HepG2 (cell line): Measurements from ENCODE around the gene POU4F2. TPM values are rescaled to one million over a fixed set of nuclear protein-coding genes. Genes with fewer than 3 reads are reported as not detected.
A peak's percentile ranks its signal among the peaks of the same experiment; 100 is the strongest.

ENCODE experiments used
- CBFB ChIP-seq: sonication (generic); formaldehyde crosslinking; IDR thresholded peaks from 2 replicates; pipeline ENCODE4 v1.4.0; 2020; ENCODE audit warnings: missing genetic modification reagents
- DMAP1 ChIP-seq: IDR thresholded peaks from 2 replicates; pipeline ENCODE4 v1.6.1; 2016
- EHMT2 ChIP-seq: fragments of 200-600 bp; sonication (generic); IDR thresholded peaks from 2 replicates; pipeline ENCODE4 v1.7.0; 2017; ENCODE audit warnings: antibody characterized with exemption, low read depth, low read length, borderline replicate concordance
- FOSL2 ChIP-seq: sonication (generic); formaldehyde crosslinking; IDR thresholded peaks from 2 replicates; pipeline ENCODE4 v1.4.0; 2020; ENCODE audit warnings: missing genetic modification reagents
- FOXP4 ChIP-seq: sonication (generic); formaldehyde crosslinking; IDR thresholded peaks from 2 replicates; pipeline ENCODE4 v1.4.0; 2020; ENCODE audit warnings: missing genetic modification reagents
- HMGXB3 ChIP-seq: sonication (generic); formaldehyde crosslinking; IDR thresholded peaks from 2 replicates; pipeline ENCODE4 v1.4.0; 2020; ENCODE audit warnings: missing genetic modification reagents, borderline replicate concordance
- KLF6 ChIP-seq: IDR thresholded peaks from 2 replicates; pipeline ENCODE4 v1.8.0; 2016; ENCODE audit warnings: missing biosample characterization, missing genetic modification reagents
- MIER2 ChIP-seq: IDR thresholded peaks from 2 replicates; pipeline ENCODE4 v1.6.1; 2016; ENCODE audit warnings: missing biosample characterization, missing genetic modification reagents
- RBAK ChIP-seq: sonication (generic); formaldehyde crosslinking; IDR thresholded peaks from 2 replicates; pipeline ENCODE4 v1.5.1; 2020; ENCODE audit warnings: mild to moderate bottlenecking, missing genetic modification reagents
- REST ChIP-seq, 2 experiments: IDR thresholded peaks; 2 replicates each; pipeline ENCODE4 v1.6.1; 2011 to 2012; ENCODE audit warnings: low read length in 2 of 2, borderline replicate concordance in 1 of 2, low read depth in 1 of 2, mild to moderate bottlenecking in 1 of 2, moderate library complexity in 1 of 2
- SMAD3 ChIP-seq: sonication (generic); formaldehyde crosslinking; IDR thresholded peaks from 2 replicates; pipeline ENCODE4 v1.4.0; 2020; ENCODE audit warnings: missing genetic modification reagents
- SRSF1 ChIP-seq: fragments of 200-400 bp; formaldehyde crosslinking; optimal IDR thresholded peaks from 2 replicates; pipeline ENCODE3; 2017; ENCODE audit warnings: mild to moderate bottlenecking, low read depth, low read length, moderate library complexity
- TARDBP ChIP-seq: sonication (generic); formaldehyde crosslinking; IDR thresholded peaks from 2 replicates; pipeline ENCODE4 v1.8.0; 2022; ENCODE audit warnings: mild to moderate bottlenecking, missing genetic modification reagents
- TEAD3 ChIP-seq: optimal IDR thresholded peaks from 2 replicates; pipeline ENCODE3; 2016; ENCODE audit warnings: borderline replicate concordance
- ZNF550 ChIP-seq: sonication (generic); formaldehyde crosslinking; IDR thresholded peaks from 2 replicates; pipeline ENCODE4 v1.4.0; 2020; ENCODE audit warnings: mild to moderate bottlenecking, missing genetic modification reagents, borderline replicate concordance
- ZNF850 ChIP-seq: sonication (generic); formaldehyde crosslinking; conservative IDR thresholded peaks from 2 replicates; pipeline ENCODE4 v1.9.0; 2021; ENCODE audit warnings: mild to moderate bottlenecking, missing genetic modification reagents
- polyA plus RNA-seq, 8 experiments: library from polyadenylated mRNA; depleted of rRNA in 3 of 8; stranded (reverse) in 7 of 8; unstranded in 1 of 8; fragments of >200 nt; fragmentation: Illumina TruSeq in 4 of 8; extraction: Trizol in 4 of 8; gene quantifications; 2 replicates each; pipeline versions ENCODE4 v1.2.1 to v1.2.3, GENCODE V29; 2011 to 2016; ENCODE audit warnings: low read depth in 4 of 8, missing spikeins in 1 of 8, mixed read lengths in 1 of 8; ENCODE audit not compliant: insufficient read depth in 1 of 8
- total RNA-seq, 5 experiments: library from RNA; depleted of rRNA; stranded (reverse); fragments of >200 nt; fragmentation: Illumina TruSeq; extraction: Trizol; gene quantifications; 2 replicates each; pipeline ENCODE4 v1.2.3, GENCODE V29; 2016; ENCODE audit warnings: low read depth in 1 of 5

POU4F2 gene
- total and polyA plus RNA-seq, 2 of the 13 experiments (the other 11 are each of a cell fraction or from before 2014, with no cell fraction given), result not detected

- TF ChIP-seq REST (IDR thresholded peaks at IDR 0.05; ENCODE audit: borderline replicate concordance in 1 of 2, low read depth in 1 of 2, low read length in 2 of 2) (peak; percentile 70 to 99), ZNF550 (CRISPR knock-in tag) (no peak), EHMT2 (peak; percentile 91), MIER2 (peak; percentile 97), CBFB (CRISPR knock-in tag) (no peak), KLF6 (CRISPR knock-in tag) (peak; percentile 52; the same call in 1 of the 2 replicates), HMGXB3 (CRISPR knock-in tag) (peak; percentile 46; the same call in 1 of the 2 replicates), FOXP4 (no peak), ZNF850 (CRISPR knock-in tag) (no peak), FOSL2 (CRISPR knock-in tag) (no peak), SRSF1 (no peak), DMAP1 (CRISPR knock-in tag) (no peak), SMAD3 (0 out of 2 replicates have a peak, but pooled peaks have one; percentile 70), TARDBP (CRISPR knock-in tag) (no peak), RBAK (CRISPR knock-in tag) (no peak), TEAD3 (CRISPR knock-in tag) (no peak)
These were observed 5.2 kb downstream of the POU4F2 start (continued) for GRCh38 chr4:146643812-146644401.
